Activated naive CD4-positive, alpha-beta T cell treated with anti-CD3 and anti-CD28 coated beads, Interleukin-2, amount 50 U/mL, for 16 hours (primary cell): Measurements from ENCODE around the gene ATF4.
A peak's percentile ranks its signal among the peaks of the same experiment; 100 is the strongest.

Experiments
- DNase-seq: peaks from one replicate; pipeline ENCODE4 v3.0.0-alpha.2; 2020

The ATF4 gene

DNA sequence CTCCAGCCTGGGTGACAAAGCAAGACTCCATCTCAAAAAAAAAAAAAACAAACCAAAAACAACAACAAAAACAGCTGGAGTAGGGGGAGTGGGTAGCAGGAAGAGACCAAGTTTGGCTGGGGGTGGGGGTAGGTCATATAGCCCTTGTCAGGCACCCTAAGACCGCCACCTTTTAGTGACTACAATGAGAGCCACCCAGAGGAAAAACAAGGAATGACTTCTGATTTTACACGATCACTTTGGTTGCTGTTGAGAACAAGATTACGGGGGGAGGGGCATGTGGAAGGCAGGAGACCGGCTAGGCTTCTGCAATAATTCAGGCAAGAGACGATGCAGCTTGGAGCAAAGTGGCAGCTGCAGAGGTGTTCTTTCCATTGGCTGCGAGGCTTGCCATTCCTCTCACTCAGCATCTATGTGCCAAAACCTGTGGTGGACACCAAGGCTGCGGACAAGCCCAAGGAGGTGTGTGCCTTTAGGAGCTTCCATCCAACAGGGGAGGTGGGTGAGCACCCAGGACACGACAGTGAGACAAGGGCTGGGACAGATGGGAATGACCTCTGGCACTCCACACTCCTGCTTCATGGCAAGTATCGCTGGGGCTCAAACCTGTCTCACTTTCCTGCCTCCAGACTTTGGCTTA is 10.4 kb downstream of the ATF4 start:
- DNase-seq: no peak

DNA sequence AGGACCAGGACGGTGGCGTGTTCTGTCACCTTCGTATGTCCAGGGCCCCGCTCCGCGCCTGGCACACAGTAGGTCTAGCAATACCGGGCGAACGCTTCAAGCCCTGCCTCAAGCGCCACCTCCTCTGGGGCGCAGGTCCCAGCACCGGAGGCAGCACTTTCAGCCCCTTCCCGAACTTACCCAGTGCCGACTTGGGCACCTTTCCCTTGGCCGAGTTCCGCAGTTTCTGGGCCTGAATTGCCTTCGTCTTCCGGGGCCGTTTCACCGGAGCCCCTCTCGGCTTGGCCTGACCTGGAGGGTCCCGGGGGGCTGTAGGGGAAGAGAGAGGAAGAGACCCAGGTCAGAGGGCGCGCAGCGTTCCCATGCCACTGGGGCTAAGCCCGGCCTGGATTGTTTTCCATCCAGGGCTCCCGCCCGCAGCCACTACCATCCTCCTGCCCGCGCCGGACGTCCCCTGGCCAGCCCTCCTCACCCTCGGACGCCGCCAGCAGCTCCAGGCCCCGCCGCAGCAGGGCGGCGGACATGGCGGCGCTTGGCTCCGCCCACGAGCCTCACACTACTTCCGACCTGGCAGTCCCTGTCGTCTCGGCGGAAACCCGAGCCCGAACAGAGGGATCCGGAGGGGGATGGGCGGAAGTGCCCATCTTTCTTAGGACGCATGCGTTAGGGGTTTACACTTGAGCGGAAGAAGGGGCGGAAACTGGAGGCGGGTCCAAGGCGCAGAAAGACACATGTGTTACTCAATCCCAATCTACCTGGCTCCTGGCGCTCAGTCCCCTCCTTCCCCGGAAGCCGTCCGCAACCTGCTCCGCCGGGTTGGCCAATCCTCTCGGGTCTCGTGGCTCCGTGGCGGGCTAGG is 12.1 kb downstream of the ATF4 start, which contains the start of gene RPS19BP1:
Gene RPS19BP1 (minus strand): TSS at position 534 of the 859 bp plus-strand sequence. CDS start 10 bp downstream, at position 524.
- DNase-seq: peak; percentile 100

DNA sequence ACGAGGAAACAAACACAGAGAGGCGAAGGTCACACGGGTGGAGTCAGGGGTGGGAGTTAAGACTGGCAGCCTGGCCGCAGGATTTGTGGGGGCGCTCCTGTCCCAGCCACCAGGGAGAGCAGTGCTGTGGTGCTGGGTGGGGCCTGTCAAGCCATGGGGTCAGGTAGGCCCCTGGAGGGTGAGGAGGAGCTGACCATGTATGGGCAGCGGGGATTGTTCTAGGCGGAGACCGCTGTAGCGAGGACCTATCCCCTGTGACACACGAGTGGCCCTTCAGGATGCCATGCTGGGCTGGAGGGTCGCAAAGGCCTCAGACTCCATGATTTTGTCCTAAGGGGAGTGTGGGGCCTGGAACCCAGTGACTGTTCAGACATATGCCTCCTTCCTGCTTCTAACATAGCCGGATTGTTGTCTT is 13.7 kb downstream of the ATF4 start:
- no peak for DNase-seq

DNA sequence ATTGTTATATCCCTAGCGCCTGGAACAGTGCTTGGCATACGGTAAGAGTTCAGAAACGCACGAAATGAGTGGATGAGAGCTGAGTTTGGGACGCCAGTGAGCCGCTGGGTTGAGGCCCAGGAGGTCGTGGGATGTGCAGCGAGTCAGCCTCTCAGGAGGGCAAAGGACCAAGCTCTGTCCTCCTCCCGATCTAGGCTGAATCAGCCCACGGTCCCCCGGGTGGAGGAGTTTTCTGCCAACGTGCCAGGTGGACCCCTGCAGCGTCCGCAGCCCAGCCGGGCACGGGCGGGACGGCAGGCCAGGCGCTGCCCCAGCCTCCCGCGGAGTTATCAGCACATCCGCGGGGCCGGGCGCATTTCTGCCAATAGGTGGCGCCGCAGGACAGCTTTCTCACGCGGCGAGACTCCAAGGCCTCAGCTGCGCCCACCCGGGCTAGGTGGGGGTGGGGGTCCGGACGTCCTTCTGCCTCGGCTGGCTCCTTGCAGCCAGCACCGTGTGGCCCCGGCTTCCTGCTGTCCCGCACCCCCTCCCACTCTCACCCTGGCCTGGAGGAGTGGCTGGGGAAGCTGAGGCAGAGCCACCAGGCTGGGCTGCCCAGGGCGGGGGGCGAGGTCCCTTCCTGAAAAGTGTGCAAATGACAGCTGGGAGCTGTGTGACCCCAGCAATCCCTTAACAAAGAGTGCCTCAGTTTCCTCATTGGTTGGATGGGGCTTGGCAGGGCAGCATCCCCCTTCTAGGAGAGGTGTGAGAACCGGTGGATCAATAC is 14.4 kb downstream of the ATF4 start:
- DNase-seq: peak; percentile 83

DNA sequence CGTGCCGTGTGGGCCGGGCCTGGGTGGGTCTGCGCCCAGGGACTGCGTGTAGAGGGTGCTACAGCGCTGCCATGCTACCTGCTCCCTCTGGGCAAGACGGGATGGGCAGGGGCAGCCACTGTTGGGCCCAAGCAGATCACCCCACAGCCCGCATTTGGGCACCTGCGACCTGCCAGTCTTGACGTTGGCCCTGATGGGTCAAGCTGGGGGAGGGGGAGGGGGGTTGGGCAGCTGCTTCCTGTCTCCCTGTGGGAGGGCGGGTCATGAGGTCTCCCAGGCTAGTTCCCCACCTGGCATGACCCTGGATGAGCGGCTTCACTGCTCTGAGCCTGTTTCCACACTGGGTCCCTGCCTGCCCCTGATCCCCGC is 15.0 kb downstream of the ATF4 start:
- DNase-seq: no peak

DNA sequence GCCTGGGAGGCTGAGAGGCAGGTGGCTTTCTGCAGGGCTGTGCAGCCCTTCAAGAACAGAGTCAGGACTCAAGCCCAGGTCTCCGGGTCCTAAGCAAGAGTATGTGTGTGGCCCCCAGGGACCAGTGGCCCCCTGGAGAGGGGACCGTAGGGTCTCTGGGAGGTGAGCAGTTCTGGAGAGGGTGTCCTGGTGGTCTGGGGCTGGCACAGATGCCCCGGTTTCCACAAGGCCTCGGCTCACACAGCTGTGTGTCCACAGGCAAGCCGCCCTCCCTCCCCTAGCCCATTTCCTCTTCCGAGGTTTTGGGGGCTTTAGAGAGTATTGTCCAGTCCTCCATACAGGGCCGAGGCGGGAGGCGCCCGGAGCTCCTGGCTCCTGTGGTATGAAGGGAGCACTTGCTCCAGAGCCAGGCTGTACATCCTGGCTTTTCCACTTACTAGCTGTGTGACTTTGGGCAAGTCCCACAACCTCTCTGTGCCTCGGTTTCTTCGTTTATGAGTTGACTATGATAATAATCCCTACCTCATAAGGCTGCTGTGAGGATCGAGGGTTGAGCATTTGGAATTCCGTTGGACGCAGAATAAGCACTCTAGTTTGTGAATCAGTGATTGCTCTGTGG is 15.6 kb downstream of the ATF4 start:
- DNase-seq: no peak

DNA sequence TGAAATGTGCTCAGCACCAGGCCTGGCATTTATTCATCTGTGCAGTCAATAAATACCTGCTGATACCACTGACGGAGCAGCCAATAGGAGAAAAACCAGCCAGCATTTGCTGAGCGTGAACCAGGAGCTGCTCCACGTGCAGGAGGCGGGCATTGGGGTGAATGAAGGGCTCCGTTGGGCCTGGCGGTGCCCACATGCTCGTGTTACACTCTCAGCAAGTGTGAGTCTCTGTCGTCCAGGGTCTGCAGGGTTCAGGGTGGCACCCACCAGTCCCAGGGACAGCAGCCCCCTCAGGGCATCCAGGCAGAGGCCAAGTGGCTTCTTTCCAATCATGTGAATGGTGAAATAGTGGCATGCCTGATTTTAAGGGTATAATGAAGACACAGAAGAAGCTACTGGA is 16.3 kb downstream of the ATF4 start:
- no peak for DNase-seq

DNA sequence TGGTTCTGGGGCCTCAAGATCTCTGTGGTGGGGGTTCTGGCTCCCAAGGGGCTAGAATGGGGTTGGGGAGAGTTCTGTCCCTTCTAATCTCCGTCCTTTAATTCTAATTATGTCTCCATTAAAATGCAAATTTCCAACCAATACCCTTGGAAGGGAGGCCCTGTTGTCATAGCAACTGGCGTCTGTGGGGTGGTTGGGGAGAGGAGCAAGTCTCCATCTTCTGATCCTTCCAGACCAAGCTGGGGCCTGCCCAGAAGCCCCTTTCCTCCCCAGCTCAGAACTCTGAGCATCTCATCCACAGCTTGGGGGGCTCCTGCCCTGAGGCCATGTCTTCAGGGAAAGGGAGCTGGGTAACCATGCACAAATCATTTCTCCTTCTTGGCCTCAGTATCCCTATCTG is 17.6 kb downstream of the ATF4 start:
- no peak for DNase-seq

DNA sequence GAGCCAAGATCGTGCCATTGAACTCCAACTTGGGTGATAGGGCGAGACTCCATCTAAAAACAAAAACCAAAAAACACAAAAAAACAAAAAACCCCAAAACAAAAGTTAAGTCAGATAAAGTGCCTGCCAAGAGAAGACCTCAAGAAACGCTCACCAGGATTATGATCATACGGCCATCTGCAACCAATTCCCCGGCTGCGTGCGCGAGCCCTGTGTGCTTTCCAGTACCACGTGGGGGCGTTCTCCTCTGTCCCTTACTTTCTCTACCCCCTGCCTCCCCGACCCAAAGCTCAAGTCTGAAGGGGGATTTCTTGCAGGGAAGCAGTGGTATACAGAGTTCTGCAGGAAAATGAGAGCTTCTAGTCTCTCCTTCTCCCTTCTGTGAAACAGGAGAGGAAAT is 22.7 kb downstream of the ATF4 start:
- DNase-seq: no peak

DNA sequence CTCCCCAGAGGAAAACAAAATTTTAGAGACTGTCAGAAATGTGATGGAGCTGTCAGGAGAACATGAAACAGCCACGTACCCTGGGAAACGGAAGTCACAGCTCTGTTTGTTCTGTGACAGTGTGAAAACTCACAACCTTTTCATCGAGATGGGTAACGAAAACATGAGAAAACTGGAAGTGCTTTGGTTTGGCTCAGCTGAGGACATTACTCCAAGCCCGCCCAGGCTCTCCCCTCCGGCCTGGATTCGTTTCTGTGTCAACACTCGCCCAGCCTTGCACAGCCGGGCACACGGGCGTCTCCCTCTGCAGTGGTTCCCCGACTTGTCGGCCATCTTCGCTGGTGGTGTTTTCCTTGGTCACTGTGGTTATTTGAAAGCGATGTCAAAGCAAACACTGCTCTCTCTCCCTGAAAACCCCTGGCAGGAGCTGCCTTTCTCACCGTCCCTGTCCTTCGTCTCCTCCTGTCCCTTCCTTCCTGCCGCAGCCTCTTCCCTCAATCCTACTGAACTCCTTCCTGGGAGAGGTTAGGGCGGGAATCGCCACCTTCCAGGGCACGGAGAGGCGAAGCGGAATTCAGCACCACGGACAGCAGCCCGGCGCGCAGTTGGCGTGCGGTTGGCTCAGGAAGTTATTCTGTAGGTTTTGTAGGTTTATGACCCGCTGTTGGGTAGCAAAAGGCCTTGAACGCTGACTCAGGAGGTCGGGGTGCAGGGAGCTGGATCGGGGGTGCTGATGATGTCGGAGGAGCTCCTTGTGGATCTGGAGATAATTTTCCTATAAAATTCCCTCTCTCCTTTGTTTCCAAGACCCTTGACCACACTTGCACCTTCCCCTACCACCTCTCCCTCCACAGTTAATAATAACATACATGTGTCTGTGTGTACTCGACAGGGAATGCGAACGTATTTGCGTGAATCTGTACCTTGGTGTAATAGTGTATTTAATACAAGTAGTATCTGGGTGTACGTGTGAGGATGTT is 25.3 kb downstream of the ATF4 start:
- DNase-seq: peak; percentile 69

DNA sequence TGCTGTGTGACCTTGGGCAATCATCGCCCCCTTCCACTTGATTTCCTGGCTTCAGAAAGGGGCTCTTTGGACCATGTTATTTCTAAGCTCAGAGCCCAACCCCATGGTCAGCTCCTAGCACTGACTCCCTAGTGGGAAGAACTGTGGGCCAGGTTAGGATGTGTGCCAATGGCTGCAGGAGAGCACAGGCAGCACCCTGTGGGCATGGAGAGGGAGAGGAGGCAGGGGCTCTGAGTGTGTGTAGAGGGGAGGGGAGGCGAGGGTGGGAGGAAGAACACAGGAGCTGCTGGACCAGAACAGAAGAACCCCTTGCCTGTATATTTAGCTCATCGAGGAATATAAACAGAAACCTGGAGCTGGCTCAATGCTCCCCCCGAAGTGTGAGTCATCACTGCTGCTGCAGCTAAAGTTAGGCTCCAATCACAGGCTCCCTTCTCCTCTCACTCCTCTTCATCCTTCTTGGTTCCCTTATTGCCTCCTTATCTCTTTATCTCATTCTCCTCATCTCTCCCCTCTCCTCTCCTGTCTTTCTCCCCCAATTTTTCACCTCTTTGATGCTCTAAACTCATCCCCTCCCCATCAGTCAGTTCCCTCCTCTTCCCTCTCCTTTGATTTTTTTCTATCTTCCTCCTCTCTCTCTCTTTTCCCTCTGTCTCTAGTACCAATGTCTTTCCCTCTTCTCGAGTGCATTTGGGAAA is 26.7 kb downstream of the ATF4 start:
- no peak for DNase-seq

DNA sequence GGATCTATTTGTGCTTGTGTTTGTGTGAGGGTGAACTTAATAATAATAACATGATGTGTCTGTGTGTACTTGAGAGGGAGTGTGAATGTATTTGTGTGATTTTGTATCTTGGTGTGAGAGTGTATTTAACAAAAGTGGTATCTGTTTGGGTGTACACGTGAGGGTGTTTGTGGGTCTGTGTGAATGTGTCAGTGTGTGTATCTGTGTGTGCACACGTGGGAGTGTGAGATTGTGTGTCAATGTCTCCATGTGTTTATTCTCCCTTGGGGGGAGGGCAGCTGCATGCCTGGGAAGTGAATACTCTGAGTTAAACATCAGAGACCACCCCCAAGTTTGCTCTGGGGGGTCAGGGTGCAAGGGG is 27.2 kb downstream of the ATF4 start:
- no peak for DNase-seq

DNA sequence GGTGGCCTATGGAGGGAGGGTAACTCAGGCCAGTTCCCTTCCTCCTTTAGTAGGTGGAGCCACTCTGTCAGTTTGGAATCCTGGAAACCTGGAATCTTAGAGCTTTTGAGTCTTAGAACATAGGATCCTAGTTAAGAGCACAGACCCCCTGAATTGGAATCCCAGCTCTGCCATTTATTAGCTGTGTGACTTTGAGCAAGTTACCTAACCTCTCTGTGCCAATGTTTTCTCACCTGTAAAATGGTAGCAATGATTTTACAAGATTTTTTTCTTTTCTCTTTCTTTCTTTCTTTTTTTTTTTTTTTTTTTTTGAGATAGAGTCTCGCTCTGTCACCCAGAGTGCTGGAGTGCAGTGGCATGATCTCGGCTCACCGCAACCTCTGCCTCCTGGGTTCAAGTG is 33.1 kb downstream of the ATF4 start:
- no peak for DNase-seq

DNA sequence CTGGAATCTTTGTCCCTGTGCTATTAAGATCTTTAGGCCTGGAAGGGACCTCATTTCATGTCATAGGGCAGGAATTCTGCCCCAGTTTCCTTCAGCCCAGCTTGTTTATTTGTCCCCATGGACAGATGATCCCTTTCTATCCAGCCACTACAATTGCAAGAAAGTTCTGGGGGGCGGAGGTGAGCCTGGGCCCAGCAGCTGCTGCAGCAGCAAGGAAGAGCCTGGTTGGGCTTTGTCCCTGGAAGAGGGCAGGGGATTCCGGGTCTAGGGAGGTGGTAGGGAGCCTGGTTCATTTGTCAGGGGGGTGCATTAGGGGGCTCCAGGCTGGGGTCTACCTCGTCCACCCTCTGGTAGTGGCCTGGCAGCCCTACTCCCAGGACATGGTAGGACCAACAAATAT is 33.8 kb downstream of the ATF4 start:
- DNase-seq: no peak

DNA sequence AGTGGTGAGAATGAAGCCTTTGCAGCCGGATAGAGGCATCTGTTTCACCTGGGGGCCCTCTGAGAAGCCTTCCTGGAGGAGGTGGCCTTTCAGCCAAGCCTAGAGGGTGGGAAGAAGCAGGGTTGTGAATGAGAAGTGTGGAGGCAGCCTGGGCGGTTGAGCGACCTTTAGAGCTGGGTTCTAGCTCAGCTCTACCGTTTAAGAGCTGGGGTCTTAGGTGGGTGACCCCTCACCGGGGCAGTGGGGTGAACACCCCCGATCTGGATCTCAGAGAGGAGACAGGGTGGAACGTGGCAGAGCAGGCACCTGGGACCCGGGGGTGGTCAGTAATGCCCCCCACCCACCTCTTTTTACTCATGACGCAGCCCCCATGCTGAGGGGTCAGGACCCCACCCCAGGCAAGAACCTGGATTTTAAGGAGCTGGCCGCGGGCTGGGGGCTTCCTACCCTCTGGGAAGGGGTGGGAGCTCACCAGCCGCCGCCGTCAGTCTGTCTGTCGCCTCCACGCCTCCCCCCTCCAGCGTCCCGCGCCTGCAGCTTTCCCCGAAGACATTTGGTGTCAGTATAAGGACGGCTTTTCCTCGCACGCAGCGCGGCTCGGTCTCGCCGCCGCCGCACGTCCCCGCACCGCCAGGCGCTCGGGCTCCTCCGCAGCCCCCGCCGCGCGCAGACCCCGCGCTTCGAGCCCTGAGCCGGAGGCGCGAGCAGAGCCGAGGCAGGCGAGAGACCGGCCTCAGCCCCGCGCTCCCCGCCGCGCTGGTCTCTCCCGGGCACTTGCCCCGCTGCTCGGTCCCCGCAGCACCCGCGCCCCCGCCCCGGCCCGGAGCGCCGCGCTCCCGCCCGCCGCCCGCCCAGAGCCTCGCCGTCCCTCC is 36.8 kb downstream of the ATF4 start:
- peak; percentile 69 for DNase-seq

DNA sequence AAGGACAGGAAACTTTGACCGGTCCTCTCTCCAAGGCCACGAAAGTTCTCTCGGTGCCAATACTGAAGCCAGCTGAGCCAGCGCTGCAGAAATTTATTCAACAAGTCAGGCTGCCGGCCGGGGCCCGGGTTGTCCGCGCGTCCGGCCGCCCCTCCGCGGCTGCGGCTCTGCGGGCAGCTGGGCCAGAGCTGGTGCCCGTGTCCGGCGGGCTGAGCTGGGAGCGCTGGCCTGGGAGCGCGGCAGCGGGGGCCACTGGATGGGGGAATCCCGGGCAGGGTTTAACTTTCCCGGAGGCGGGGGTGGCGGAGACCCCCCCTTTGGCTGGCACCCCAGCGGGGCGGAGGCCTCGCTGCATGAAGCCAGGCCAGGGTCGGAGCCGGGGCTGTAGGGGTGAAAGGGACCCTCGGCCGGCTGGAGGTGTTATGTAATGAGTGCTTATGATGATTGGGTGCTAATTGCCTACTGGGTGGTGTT is 37.9 kb downstream of the ATF4 start:
- DNase-seq: no peak

DNA sequence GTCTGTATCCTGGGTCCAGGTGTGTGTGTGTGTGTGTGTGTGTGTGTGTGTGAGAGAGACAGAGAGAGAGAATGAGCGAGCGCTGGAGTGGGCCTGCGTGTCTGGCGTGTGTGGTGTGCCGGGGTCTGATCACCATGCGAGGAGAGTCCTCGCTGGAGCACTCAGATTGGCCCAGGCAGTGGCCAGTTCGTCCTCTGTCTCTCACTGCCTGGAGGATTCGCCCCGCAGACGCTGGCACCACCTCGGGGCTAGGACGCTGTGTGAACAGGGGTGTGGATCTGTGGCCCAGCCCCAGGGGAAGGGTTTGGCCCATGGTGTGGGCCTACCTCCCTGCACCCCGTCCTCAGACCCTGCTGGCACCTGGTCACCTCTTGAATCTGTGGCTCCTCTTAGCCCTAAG is 38.6 kb downstream of the ATF4 start:
- DNase-seq: no peak

DNA sequence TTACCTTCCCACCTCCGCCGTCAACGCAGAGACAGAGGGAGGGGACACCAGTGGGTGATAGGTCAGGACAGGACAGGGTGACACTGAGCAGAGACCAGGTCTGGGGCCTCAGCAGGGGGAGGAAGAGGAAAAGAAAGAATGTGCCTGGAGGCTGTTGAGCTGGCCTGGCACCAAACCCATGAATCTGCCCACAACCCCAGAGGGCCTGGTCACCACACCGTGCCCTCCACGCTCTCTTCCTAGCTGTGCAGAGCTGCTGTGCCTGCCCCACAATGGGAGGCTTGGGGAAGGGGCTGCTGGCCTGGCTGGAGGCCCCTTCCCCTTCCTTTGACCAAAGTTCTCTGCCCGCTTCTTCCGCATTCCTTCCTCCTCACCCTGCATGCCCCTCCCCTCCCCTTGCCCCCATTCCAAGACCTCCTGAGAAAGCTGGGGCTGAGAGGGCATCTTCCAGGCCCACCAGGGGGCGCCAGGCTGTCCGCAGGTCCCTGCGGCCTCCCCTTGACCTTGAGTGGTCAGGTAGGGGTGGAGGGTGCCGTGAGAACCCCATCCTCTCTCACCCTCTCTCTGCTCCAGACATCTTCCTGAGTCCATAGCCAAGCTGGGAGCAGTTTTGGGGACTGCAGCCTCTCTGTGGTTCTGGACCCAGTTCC is 39.2 kb downstream of the ATF4 start:
- no peak for DNase-seq

DNA sequence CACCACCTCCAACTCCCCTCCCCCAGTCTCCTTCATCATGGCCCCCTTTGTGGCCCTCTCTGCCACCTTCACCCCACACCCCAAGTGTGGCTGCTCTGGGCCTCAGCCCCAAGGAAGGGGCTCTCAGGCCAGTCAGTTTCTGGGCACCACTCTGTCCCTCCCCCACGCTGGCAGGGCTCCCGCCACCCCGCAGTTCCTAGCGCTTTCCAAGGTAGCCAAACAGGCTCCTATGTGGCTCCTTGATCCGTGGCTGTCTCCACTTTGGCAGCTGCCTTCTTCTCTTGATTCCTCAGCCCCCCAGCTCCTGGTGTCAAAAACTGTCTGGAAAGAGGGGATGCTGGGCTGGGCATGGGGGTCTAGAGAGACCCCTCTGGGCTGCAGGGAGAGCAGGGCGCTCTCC is 39.8 kb downstream of the ATF4 start:
- no peak for DNase-seq
